Endothelial cell (in vitro differentiated cells): ENCODE measurements around the gene AFAP1L2. TPM values are rescaled to one million over a fixed set of nuclear protein-coding genes. Genes with fewer than 3 reads are reported as not detected.

Source experiments
- DNase-seq: peaks from one replicate; pipeline ENCODE4 v3.0.0; 2021; ENCODE audit warnings: low spot score
- H3K27ac Mint-ChIP-seq: one replicate; pipeline ENCODE4 v1.8.0; 2021; ENCODE audit warnings: mixed read lengths, inconsistent platforms; ENCODE audit not compliant: unreplicated experiment
- H3K27me3 Mint-ChIP-seq: one replicate; pipeline ENCODE4 v1.8.0; 2021; ENCODE audit warnings: mild to moderate bottlenecking, moderate library complexity, mixed read lengths, inconsistent platforms; ENCODE audit not compliant: unreplicated experiment
- H3K36me3 Mint-ChIP-seq: one replicate; pipeline ENCODE4 v1.8.0; 2021; ENCODE audit warnings: mild to moderate bottlenecking, low read depth, mixed read lengths, inconsistent platforms; ENCODE audit not compliant: unreplicated experiment
- H3K4me1 Mint-ChIP-seq: one replicate; pipeline ENCODE4 v1.8.0; 2021; ENCODE audit warnings: mild to moderate bottlenecking, mixed read lengths, inconsistent platforms; ENCODE audit not compliant: unreplicated experiment
- H3K4me3 Mint-ChIP-seq: one replicate; pipeline ENCODE4 v1.8.0; 2021; ENCODE audit warnings: mild to moderate bottlenecking, mixed read lengths, inconsistent platforms; ENCODE audit not compliant: unreplicated experiment
- H3K9me3 Mint-ChIP-seq: one replicate; pipeline ENCODE4 v1.8.0; 2021; ENCODE audit warnings: mixed read lengths, inconsistent platforms; ENCODE audit not compliant: unreplicated experiment
- CTCF ChIP-seq: fragments of 200-600 bp; sonication (generic); IDR thresholded peaks from one replicate; pipeline ENCODE4 v1.5.0; 2021; ENCODE audit warnings: antibody characterized with exemption; ENCODE audit not compliant: unreplicated experiment
- total RNA-seq: library from RNA; stranded (reverse); fragmentation: NEBNext Ultra II Directional; extraction: Animal tissue kit (Norgen Biotek cat#: 25700); gene quantifications from one replicate; pipeline ENCODE4 v1.2.1, GENCODE V29; 2021; ENCODE audit not compliant: unreplicated experiment

Gene AFAP1L2
- total RNA-seq, 1 donor from 2014 or later, result 0.77 TPM

GRCh38 chr10:114432566-114433093, 28.3 kb upstream of the AFAP1L2 start:
- H3K9me3 Mint-ChIP-seq, result no peaks in the 10 kb centered on the region
- no peak overlapping the region for H3K27ac Mint-ChIP-seq
- no peaks in the 10 kb centered on the region for H3K4me1 Mint-ChIP-seq
- H3K4me3 Mint-ChIP-seq, result no peak overlapping the region
- no peak for TF ChIP-seq CTCF
- peaks cover 14% of the 10 kb centered on the region for H3K36me3 Mint-ChIP-seq
- no peaks in the 10 kb centered on the region for H3K27me3 Mint-ChIP-seq
- no peak for DNase-seq

- H3K4me1 Mint-ChIP-seq, result no peaks in the 10 kb centered on the region
- DNase-seq, result no peak
- H3K27me3 Mint-ChIP-seq, result no peaks in the 10 kb centered on the region
- H3K27ac Mint-ChIP-seq, result no peak overlapping the region
- H3K4me3 Mint-ChIP-seq, result no peak overlapping the region
- H3K9me3 Mint-ChIP-seq, result no peaks in the 10 kb centered on the region
- H3K36me3 Mint-ChIP-seq, result peaks cover 14% of the 10 kb centered on the region
- TF ChIP-seq CTCF, result no peak
These were observed 27.3 kb upstream of the AFAP1L2 start for GRCh38 chr10:114431414-114432135.

DNA sequence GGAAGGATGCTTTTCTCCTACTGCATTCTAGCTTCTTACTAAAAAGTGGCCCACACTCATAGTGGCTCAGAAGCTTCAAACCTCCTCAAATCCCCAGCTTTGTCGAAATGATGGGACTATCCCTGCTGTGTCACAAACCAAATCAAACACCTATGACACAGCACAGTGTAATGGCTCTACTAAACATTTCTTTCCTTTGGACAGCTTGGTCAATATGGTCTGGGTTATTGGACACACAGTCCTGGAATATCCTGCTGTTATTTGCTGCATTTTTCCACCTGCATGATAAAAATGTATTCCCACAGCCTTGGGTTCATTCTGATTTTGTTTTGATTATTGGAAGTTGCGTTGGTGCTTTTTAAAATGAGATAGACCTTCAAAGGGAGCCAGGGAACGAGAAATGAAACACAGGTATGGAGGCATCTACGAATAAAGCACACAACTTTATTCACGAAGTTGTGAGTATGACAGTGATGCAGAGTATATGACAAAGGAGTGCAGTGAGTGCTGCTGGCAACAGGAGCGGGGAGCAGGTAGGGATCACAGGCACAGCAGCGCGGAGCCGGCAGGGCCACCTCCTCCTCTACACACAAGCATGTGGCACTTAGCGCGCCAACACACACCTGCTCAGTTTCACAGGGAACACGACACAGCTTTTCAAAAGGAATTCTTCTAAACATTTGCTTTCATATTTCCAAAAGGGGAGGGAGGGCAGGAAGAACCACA, 26.5 kb upstream of the AFAP1L2 start:
- H3K9me3 Mint-ChIP-seq, result no peaks in the 10 kb centered on the region
- no peak for DNase-seq
- no peaks in the 10 kb centered on the region for H3K4me1 Mint-ChIP-seq
- H3K27ac Mint-ChIP-seq, result no peak overlapping the region
- no peak overlapping the region for H3K4me3 Mint-ChIP-seq
- no peaks in the 10 kb centered on the region for H3K27me3 Mint-ChIP-seq
- peaks cover 7% of the 10 kb centered on the region for H3K36me3 Mint-ChIP-seq
- TF ChIP-seq CTCF, result no peak

GRCh38 chr10:114429581-114430335, 25.5 kb upstream of the AFAP1L2 start:
- Mint-ChIP-seq H3K27me3 (no peaks in the 10 kb centered on the region), H3K27ac (no peak overlapping the region), H3K36me3 (peaks cover 4% of the 10 kb centered on the region), H3K4me3 (no peak overlapping the region), H3K4me1 (no peaks in the 10 kb centered on the region), H3K9me3 (no peaks in the 10 kb centered on the region)
- DNase-seq, result no peak
- no peak for TF ChIP-seq CTCF
